C4-2B (cell line): Measurements from ENCODE around the gene SHQ1.
A peak's percentile ranks its signal among the peaks of the same experiment; 100 is the strongest.

Experiments used
- H3K27ac ChIP-seq: fragments of 450-650 bp; 2 replicates; pipeline ENCODE4 v1.5.1; 2017
- CTCF ChIP-seq: fragments of 450-650 bp; conservative IDR thresholded peaks from 2 replicates; pipeline ENCODE4 v1.5.1; 2017; ENCODE audit warnings: mild to moderate bottlenecking
- ZFX ChIP-seq: fragments of 450-650 bp; IDR thresholded peaks from 2 replicates; pipeline ENCODE4 v1.6.1; 2017

The SHQ1 gene

GRCh38 chr3:72847751-72848702 is at the start of gene SHQ1:
TSS of gene SHQ1 (minus strand) at chr3:72848445. CDS start at chr3:72848340, 105 bp downstream.
- TF ChIP-seq CTCF, result no peak
- peak within 1 kb of the TSS; percentile 67 for H3K27ac ChIP-seq

- no peak overlapping the region for H3K27ac ChIP-seq
- TF ChIP-seq ZFX (no peak), CTCF (no peak)
Measured at GRCh38 chr3:72897758-72898007, 49.4 kb upstream of the SHQ1 start.

- TF ChIP-seq ZFX (no peak), CTCF (no peak)
- no peak overlapping the region for H3K27ac ChIP-seq
Measured at GRCh38 chr3:72896996-72897757, 48.9 kb upstream of the SHQ1 start.

- no peak for TF ChIP-seq ZFX
- no peak for TF ChIP-seq CTCF
- H3K27ac ChIP-seq, result no peak overlapping the region
Measured at GRCh38 chr3:72894976-72895552, 46.8 kb upstream of the SHQ1 start.

- no peak overlapping the region for H3K27ac ChIP-seq
Measured at GRCh38 chr3:72892870-72893269, 44.6 kb upstream of the SHQ1 start.

GRCh38 chr3:72892081-72892775 is 44.0 kb upstream of the SHQ1 start:
- H3K27ac ChIP-seq, result no peak overlapping the region
- TF ChIP-seq ZFX (no peak), CTCF (no peak)

More at GRCh38 chr3:72892870-72893269, 44.6 kb upstream of the SHQ1 start:
- TF ChIP-seq CTCF (peak; percentile 29), ZFX (no peak)
